HepG2 (cell line): ENCODE results near the gene RPLP2. TPM values are rescaled to one million over a fixed set of nuclear protein-coding genes. Genes with fewer than 3 reads are reported as not detected.

Source experiments
- AGO1 ChIP-seq: fragments of 200-400 bp; formaldehyde crosslinking; IDR thresholded peaks from 2 replicates; pipeline ENCODE4 v1.6.1; 2017; ENCODE audit warnings: mild to moderate bottlenecking, low read depth, low read length, moderate library complexity; ENCODE audit not compliant: poor library complexity, severe bottlenecking
- GMEB1 ChIP-seq: sonication (generic); formaldehyde crosslinking; IDR thresholded peaks from 2 replicates; pipeline ENCODE4 v1.5.1; 2020; ENCODE audit warnings: missing genetic modification reagents, mild to moderate bottlenecking, borderline replicate concordance
- HNRNPL ChIP-seq: fragments of 200-400 bp; formaldehyde crosslinking; IDR thresholded peaks from 2 replicates; pipeline ENCODE4 v1.6.1; 2017; ENCODE audit warnings: mild to moderate bottlenecking, low read depth, low read length
- HOXA9 ChIP-seq: sonication (generic); formaldehyde crosslinking; IDR thresholded peaks from 2 replicates; pipeline ENCODE4 v1.8.1; 2022; ENCODE audit warnings: missing genetic modification reagents, mild to moderate bottlenecking, moderate library complexity, borderline replicate concordance
- KDM2A ChIP-seq: sonication (generic); formaldehyde crosslinking; IDR thresholded peaks from 2 replicates; pipeline ENCODE4 v1.4.0; 2020; ENCODE audit warnings: low read depth, missing genetic modification reagents, borderline replicate concordance
- MTERF4 ChIP-seq: sonication (generic); formaldehyde crosslinking; IDR thresholded peaks from 2 replicates; pipeline ENCODE4 v1.8.0; 2023; ENCODE audit warnings: mild to moderate bottlenecking, missing genetic modification reagents
- NFATC3 ChIP-seq: sonication (generic); formaldehyde crosslinking; IDR thresholded peaks from 2 replicates; pipeline ENCODE4 v1.5.1; 2020; ENCODE audit warnings: mild to moderate bottlenecking, missing genetic modification reagents
- NFIC ChIP-seq: IDR thresholded peaks from 2 replicates; pipeline ENCODE4 v1.6.1; 2012; ENCODE audit warnings: mild to moderate bottlenecking, low read length, inconsistent platforms
- SRSF9 ChIP-seq: fragments of 200-400 bp; formaldehyde crosslinking; IDR thresholded peaks from 2 replicates; pipeline ENCODE4 v1.6.1; 2018; ENCODE audit warnings: borderline replicate concordance, mild to moderate bottlenecking, low read depth, low read length; ENCODE audit not compliant: insufficient read depth, poor library complexity, severe bottlenecking
- ZC3H13 ChIP-seq: sonication (generic); formaldehyde crosslinking; IDR thresholded peaks from 2 replicates; pipeline ENCODE4 v1.8.1; 2023; ENCODE audit warnings: mild to moderate bottlenecking, missing genetic modification reagents, moderate library complexity
- ZFX ChIP-seq: sonication (generic); formaldehyde crosslinking; IDR thresholded peaks from 2 replicates; pipeline ENCODE4 v1.4.0; 2020; ENCODE audit warnings: mild to moderate bottlenecking, low read depth, missing genetic modification reagents, moderate library complexity
- ZNF264 ChIP-seq: sonication (generic); formaldehyde crosslinking; IDR thresholded peaks from 2 replicates; pipeline ENCODE4 v1.4.0; 2020; ENCODE audit warnings: missing genetic modification reagents
- ZNF276 ChIP-seq: sonication (generic); formaldehyde crosslinking; IDR thresholded peaks from 2 replicates; pipeline ENCODE4 v1.4.0; 2020; ENCODE audit warnings: mild to moderate bottlenecking, low read depth, missing genetic modification reagents
- ZNF33B ChIP-seq: sonication (generic); formaldehyde crosslinking; IDR thresholded peaks from 2 replicates; pipeline ENCODE4 v1.5.1; 2020; ENCODE audit warnings: mild to moderate bottlenecking, missing genetic modification reagents
- ZNF558 ChIP-seq: sonication (generic); formaldehyde crosslinking; IDR thresholded peaks from 2 replicates; pipeline ENCODE4 v1.9.0; 2022; ENCODE audit warnings: mild to moderate bottlenecking, missing genetic modification reagents, borderline replicate concordance
- ZNF597 ChIP-seq: sonication (generic); formaldehyde crosslinking; IDR thresholded peaks from 2 replicates; pipeline ENCODE4 v1.5.0; 2020; ENCODE audit warnings: missing genetic modification reagents
- ZNF616 ChIP-seq: sonication (generic); formaldehyde crosslinking; IDR thresholded peaks from 2 replicates; pipeline ENCODE4 v1.5.0; 2020; ENCODE audit warnings: low read depth, mild to moderate bottlenecking, missing genetic modification reagents
- ZNF772 ChIP-seq: sonication (generic); formaldehyde crosslinking; IDR thresholded peaks from 2 replicates; pipeline ENCODE4 v1.5.0; 2020; ENCODE audit warnings: mild to moderate bottlenecking, missing genetic modification reagents
- ZSCAN31 ChIP-seq: sonication (generic); formaldehyde crosslinking; IDR thresholded peaks from 2 replicates; pipeline ENCODE4 v1.5.0; 2020; ENCODE audit warnings: low read depth, mild to moderate bottlenecking, missing genetic modification reagents
- ZUFSP ChIP-seq: sonication (generic); formaldehyde crosslinking; IDR thresholded peaks from 2 replicates; pipeline ENCODE4 v1.9.0; 2021; ENCODE audit warnings: missing genetic modification reagents, mild to moderate bottlenecking, borderline replicate concordance
- polyA plus RNA-seq, 8 experiments: library from polyadenylated mRNA; depleted of rRNA in 3 of 8; stranded (reverse) in 7 of 8; unstranded in 1 of 8; fragments of >200 nt; fragmentation: Illumina TruSeq in 4 of 8; extraction: Trizol in 4 of 8; gene quantifications; 2 replicates each; pipeline versions ENCODE4 v1.2.1 to v1.2.3, GENCODE V29; 2011 to 2016; ENCODE audit warnings: low read depth in 4 of 8, missing spikeins in 1 of 8, mixed read lengths in 1 of 8; ENCODE audit not compliant: insufficient read depth in 1 of 8
- total RNA-seq, 5 experiments: library from RNA; depleted of rRNA; stranded (reverse); fragments of >200 nt; fragmentation: Illumina TruSeq; extraction: Trizol; gene quantifications; 2 replicates each; pipeline ENCODE4 v1.2.3, GENCODE V29; 2016; ENCODE audit warnings: low read depth in 1 of 5

The RPLP2 gene
- total and polyA plus RNA-seq, 2 of the 13 experiments (the other 11 are each of a cell fraction or from before 2014, with no cell fraction given) = 978 to 2,106 TPM

GRCh38 chr11:843086-843734 lies 33.4 kb downstream of the RPLP2 start (continued):
- TF ChIP-seq SRSF9 (no peak), ZUFSP (no peak), ZC3H13 (CRISPR knock-in tag) (0 out of 2 replicates have a peak, but pooled peaks have one; percentile 13), ZFX (CRISPR knock-in tag) (peak; percentile 10; the same call in 1 of the 2 replicates), ZNF264 (CRISPR knock-in tag) (0 out of 2 replicates have a peak, but pooled peaks have one; percentile 4), MTERF4 (CRISPR knock-in tag) (0 out of 2 replicates have a peak, but pooled peaks have one; percentile 6), HOXA9 (0 out of 2 replicates have a peak, but pooled peaks have one; percentile 13), NFATC3 (CRISPR knock-in tag) (0 out of 2 replicates have a peak, but pooled peaks have one; percentile 72), ZNF276 (no peak), ZNF597 (no peak), ZNF33B (0 out of 2 replicates have a peak, but pooled peaks have one; percentile 39), GMEB1 (peak; percentile 32; the same call in 1 of the 2 replicates), ZNF616 (CRISPR knock-in tag) (no peak), ZNF558 (CRISPR knock-in tag) (0 out of 2 replicates have a peak, but pooled peaks have one; percentile 65), NFIC (no peak), ZSCAN31 (CRISPR knock-in tag) (peak; percentile 50; the same call in 1 of the 2 replicates), HNRNPL (0 out of 2 replicates have a peak, but pooled peaks have one; percentile 6), KDM2A (no peak), ZNF772 (CRISPR knock-in tag) (0 out of 2 replicates have a peak, but pooled peaks have one; percentile 29), AGO1 (peak; percentile 18)
